Large intestine (tissue), 3 donors: ENCODE data around the gene TM2D3. TPM values are rescaled to one million over a fixed set of nuclear protein-coding genes. Genes with fewer than 3 reads are reported as not detected.
"Not testable (repeated sequence)": the region's sequence is repeated elsewhere in the genome, so short reads cannot be mapped to it uniquely, and the experiment has no call there.

Experiments
- DNase-seq, 2 donors: peaks; one replicate each; pipeline versions ENCODE4 v3.0.0 to v3.0.0-alpha.2; 2013
- H3K27ac ChIP-seq: one replicate; pipeline ENCODE4 v1.5.1; 2013; ENCODE audit warnings: low read length
- H3K27me3 ChIP-seq: 2 replicates; pipeline ENCODE4 v1.6.1; 2013; ENCODE audit warnings: low read length; ENCODE audit not compliant: control insufficient read depth, insufficient read depth
- H3K36me3 ChIP-seq: 2 replicates; pipeline ENCODE4 v1.6.1; 2013; ENCODE audit warnings: low read length; ENCODE audit not compliant: control insufficient read depth, insufficient read depth
- H3K4me1 ChIP-seq: one replicate; pipeline ENCODE4 v1.6.1; 2013; ENCODE audit warnings: low read length; ENCODE audit not compliant: control insufficient read depth, insufficient read depth
- H3K4me3 ChIP-seq: one replicate; pipeline ENCODE4 v1.5.1; 2013; ENCODE audit warnings: low read length
- H3K9me3 ChIP-seq: one replicate; pipeline ENCODE4 v1.6.1; 2013; ENCODE audit warnings: mild to moderate bottlenecking, low read depth, low read length, moderate library complexity; ENCODE audit not compliant: control insufficient read depth
- WGBS: methylation state at CpG from one replicate; pipeline ENCODE4 v1.1.5; 2013; ENCODE audit warnings: low lambda C conversion rate; ENCODE audit not compliant: insufficient coverage; 5-methylcytosine and 5-hydroxymethylcytosine counted together
- polyA plus RNA-seq: library from polyadenylated mRNA; unstranded; fragments of 120-200 nt; gene quantifications from one replicate; pipeline ENCODE4 v1.2.1, GENCODE V29; 2013

Gene TM2D3
- polyA plus RNA-seq, 1 donor, result 49.5 TPM

- H3K4me1 ChIP-seq, result peaks cover 4% of the 10 kb centered on the region
- H3K27ac ChIP-seq, result no peak overlapping the region
- H3K36me3 ChIP-seq, result no peaks in the 10 kb centered on the region
- no peaks in the 10 kb centered on the region for H3K9me3 ChIP-seq
- no peak for DNase-seq
- WGBS, result 100% methylated on average over 1 of the region's 3 CpGs
- H3K4me3 ChIP-seq, result no peak overlapping the region
- no peaks in the 10 kb centered on the region for H3K27me3 ChIP-seq
Measured at GRCh38 chr15:101633356-101633755, 18.8 kb downstream of the TM2D3 start.

GRCh38 chr15:101626729-101627128 is 25.5 kb downstream of the TM2D3 start:
- H3K9me3 ChIP-seq, DNase-seq, H3K36me3 ChIP-seq, H3K27ac ChIP-seq, H3K27me3 ChIP-seq, H3K4me1 ChIP-seq, H3K4me3 ChIP-seq: not testable (repeated sequence)
- no CpG with 5 or more reads among the region's 15 CpGs for WGBS

GRCh38 chr15:101625980-101626379 is 26.2 kb downstream of the TM2D3 start:
- DNase-seq, result no peak
- no CpG with 5 or more reads among the region's 1 CpG for WGBS
- Histone ChIP-seq H3K36me3 (no peaks in the 10 kb centered on the region), H3K4me1 (no peaks in the 10 kb centered on the region), H3K4me3 (no peak overlapping the region), H3K27me3 (no peaks in the 10 kb centered on the region), H3K9me3 (peaks cover 4% of the 10 kb centered on the region), H3K27ac (no peak overlapping the region)

GRCh38 chr15:101625184-101625583 is 27.0 kb downstream of the TM2D3 start:
- no peaks in the 10 kb centered on the region for H3K27me3 ChIP-seq
- no CpG with 5 or more reads among the region's 1 CpG for WGBS
- no peak overlapping the region for H3K4me3 ChIP-seq
- no peaks in the 10 kb centered on the region for H3K36me3 ChIP-seq
- no peaks in the 10 kb centered on the region for H3K4me1 ChIP-seq
- no peak for DNase-seq
- peaks cover 4% of the 10 kb centered on the region for H3K9me3 ChIP-seq
- H3K27ac ChIP-seq, result no peak overlapping the region

- H3K27ac ChIP-seq, result no peak overlapping the region
- WGBS, result 100% methylated on average over 2 of the region's 6 CpGs
- no peaks in the 10 kb centered on the region for H3K27me3 ChIP-seq
- DNase-seq, result no peak
- H3K4me1 ChIP-seq, result no peaks in the 10 kb centered on the region
- no peak overlapping the region for H3K4me3 ChIP-seq
- H3K9me3 ChIP-seq, result peaks cover 4% of the 10 kb centered on the region
- no peaks in the 10 kb centered on the region for H3K36me3 ChIP-seq
Measured at GRCh38 chr15:101623367-101624304, 28.5 kb downstream of the TM2D3 start.

GRCh38 chr15:101621961-101622360 is 30.2 kb downstream of the TM2D3 start:
- Histone ChIP-seq H3K9me3 (peaks cover 4% of the 10 kb centered on the region), H3K4me1 (no peaks in the 10 kb centered on the region), H3K4me3 (no peak overlapping the region), H3K36me3 (no peaks in the 10 kb centered on the region), H3K27ac (no peak overlapping the region), H3K27me3 (no peaks in the 10 kb centered on the region)
- WGBS, result no CpG with 5 or more reads among the region's 3 CpGs
- no peak for DNase-seq

GRCh38 chr15:101620671-101621070 is 31.5 kb downstream of the TM2D3 start:
- DNase-seq, result no peak
- H3K27me3 ChIP-seq, result no peaks in the 10 kb centered on the region
- peaks cover 4% of the 10 kb centered on the region for H3K9me3 ChIP-seq
- no CpG with 5 or more reads among the region's 10 CpGs for WGBS
- H3K36me3 ChIP-seq, result no peaks in the 10 kb centered on the region
- H3K4me3 ChIP-seq, result no peak overlapping the region
- no peak overlapping the region for H3K27ac ChIP-seq
- peaks cover 10% of the 10 kb centered on the region for H3K4me1 ChIP-seq

- Histone ChIP-seq H3K4me1 (peaks cover 13% of the 10 kb centered on the region), H3K4me3 (no peak overlapping the region), H3K36me3 (no peaks in the 10 kb centered on the region), H3K27ac (no peak overlapping the region), H3K9me3 (peaks cover 4% of the 10 kb centered on the region), H3K27me3 (no peaks in the 10 kb centered on the region)
- no peak for DNase-seq
- WGBS, result no CpG with 5 or more reads among the region's 6 CpGs
Measured at GRCh38 chr15:101619615-101619865, 32.6 kb downstream of the TM2D3 start.

- Histone ChIP-seq H3K9me3 (peaks cover 4% of the 10 kb centered on the region), H3K27ac (no peak overlapping the region), H3K4me1 (peaks cover 13% of the 10 kb centered on the region), H3K27me3 (no peaks in the 10 kb centered on the region), H3K4me3 (no peak overlapping the region), H3K36me3 (no peaks in the 10 kb centered on the region)
- no peak for DNase-seq
- no CpG with 5 or more reads among the region's 13 CpGs for WGBS
Measured at GRCh38 chr15:101618851-101619614, 33.1 kb downstream of the TM2D3 start.

GRCh38 chr15:101618076-101618475 is 34.1 kb downstream of the TM2D3 start:
- no CpG with 5 or more reads among the region's 10 CpGs for WGBS
- H3K27ac ChIP-seq, result no peak overlapping the region
- H3K27me3 ChIP-seq, result no peaks in the 10 kb centered on the region
- H3K4me1 ChIP-seq, result peaks cover 21% of the 10 kb centered on the region
- H3K4me3 ChIP-seq, result no peak overlapping the region
- no peak for DNase-seq
- H3K9me3 ChIP-seq, result peaks cover under 1% of the 10 kb centered on the region
- no peaks in the 10 kb centered on the region for H3K36me3 ChIP-seq
